HG03139 (cell line): ENCODE results near the gene GNG12.
"Not testable (repeated sequence)": the region's sequence is repeated elsewhere in the genome, so short reads cannot be mapped to it uniquely, and the experiment has no call there.

Source experiments
- ATAC-seq: cut with Tn5 transposase; IDR thresholded peaks from one replicate; pipeline ENCODE4 v1.9.1; 2021; ENCODE audit not compliant: unreplicated experiment

The GNG12 gene

DNA sequence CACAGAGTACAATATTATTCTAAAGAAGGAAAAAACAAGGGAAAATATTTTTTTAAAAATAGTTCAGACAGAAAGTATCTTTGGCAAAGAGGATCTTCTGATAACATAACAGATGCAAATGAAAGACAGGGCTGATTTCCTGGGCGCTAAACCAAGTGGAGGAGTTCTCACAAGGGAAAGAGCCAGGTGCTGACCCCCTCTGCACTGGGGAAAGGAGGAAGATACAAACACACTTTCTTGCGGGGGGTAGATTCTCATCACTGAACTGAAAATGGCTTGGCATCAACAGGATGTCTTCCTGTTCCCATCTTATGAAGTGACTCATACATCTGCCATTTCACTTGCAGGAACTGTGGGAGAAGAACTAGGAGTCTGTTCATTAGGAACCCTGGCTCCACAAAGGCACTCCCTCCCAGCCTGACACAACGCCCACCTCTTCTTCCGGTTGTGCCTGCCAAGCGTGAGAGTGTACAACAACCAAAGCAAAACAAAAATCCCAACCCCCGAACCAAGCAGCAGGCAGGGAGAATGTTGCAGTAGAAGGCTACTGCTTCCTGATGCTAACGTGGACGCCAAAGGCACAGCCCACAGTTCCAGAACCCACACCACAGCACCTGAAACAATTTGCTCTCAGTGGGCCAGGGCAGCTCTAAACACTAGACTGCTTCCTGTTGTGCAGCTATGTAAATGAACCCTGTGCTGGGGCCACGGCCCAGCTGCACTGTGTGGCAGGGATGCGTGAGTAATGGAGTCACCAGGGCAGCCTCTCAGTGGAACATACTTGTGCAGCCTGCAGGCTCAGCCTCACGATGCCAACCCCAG, 97.2 kb downstream of the GNG12 start:
- ATAC-seq, result peak; percentile 92

DNA sequence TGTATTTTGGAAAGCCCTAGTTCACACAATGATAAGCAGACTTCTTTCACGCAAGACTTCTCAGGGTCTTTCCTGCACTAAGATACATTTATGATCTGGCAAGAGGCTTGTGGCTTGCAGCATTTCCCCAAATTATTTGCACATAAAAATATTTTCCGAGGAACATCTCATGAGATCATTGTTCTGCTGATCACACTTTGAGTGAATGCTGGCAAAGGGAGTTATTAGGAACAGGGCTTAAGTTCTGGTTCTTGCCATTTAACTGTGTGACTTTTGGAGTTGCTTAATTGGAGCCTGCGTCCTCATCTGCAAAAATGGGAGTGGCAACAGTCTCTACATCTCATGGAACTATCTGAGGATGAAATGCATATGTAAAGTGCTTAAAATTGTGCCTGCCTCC, 98.1 kb downstream of the GNG12 start:
- no peak for ATAC-seq

GRCh38 chr1:67734323-67734690, 99.0 kb downstream of the GNG12 start:
- ATAC-seq, result no peak

GRCh38 chr1:67733681-67734322, 99.5 kb downstream of the GNG12 start:
- no peak for ATAC-seq

GRCh38 chr1:67732750-67733151, 100.5 kb downstream of the GNG12 start:
- peak; percentile 34 for ATAC-seq

GRCh38 chr1:67731322-67731721, 101.9 kb downstream of the GNG12 start:
- no peak for ATAC-seq

- ATAC-seq, result not testable (repeated sequence)
Measured at GRCh38 chr1:67730312-67730711, 103.0 kb downstream of the GNG12 start.

DNA sequence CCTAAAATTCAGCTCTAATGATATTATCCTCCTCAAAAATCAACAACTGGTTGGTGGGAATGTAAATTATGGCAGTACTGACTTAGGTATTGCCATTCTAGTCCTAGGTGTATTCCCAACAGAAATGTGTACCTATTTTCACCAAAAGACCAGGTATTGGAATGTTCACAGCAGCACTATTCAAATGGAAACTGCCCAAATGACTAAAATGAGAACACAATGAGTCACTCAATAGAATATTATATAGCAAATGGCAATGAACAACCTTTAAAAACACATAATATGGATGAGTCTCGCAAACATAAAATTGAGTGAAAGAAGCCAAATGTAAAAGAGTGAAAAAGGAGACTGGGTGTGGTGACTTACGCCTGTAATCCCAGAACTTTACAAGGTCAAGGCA, 103.4 kb downstream of the GNG12 start:
- no peak for ATAC-seq

DNA sequence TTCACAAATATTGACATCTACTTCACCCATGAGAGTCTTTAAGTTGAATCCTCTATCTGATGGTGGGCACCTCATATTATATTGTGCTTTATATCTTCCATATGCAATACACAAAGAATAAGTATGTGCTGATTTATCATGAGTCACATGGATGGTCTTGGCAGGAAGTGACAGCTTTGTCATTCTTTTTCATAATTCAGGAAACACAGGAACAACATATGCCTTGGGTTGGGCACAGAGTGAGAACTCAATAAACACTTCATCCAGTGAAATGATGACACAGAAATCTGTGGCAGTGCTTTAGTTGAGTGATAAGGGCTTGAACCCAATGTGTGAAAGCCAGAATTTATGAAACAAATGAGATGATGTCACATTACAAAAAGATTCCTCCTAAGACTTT, 107.0 kb downstream of the GNG12 start:
- ATAC-seq, result no peak

DNA sequence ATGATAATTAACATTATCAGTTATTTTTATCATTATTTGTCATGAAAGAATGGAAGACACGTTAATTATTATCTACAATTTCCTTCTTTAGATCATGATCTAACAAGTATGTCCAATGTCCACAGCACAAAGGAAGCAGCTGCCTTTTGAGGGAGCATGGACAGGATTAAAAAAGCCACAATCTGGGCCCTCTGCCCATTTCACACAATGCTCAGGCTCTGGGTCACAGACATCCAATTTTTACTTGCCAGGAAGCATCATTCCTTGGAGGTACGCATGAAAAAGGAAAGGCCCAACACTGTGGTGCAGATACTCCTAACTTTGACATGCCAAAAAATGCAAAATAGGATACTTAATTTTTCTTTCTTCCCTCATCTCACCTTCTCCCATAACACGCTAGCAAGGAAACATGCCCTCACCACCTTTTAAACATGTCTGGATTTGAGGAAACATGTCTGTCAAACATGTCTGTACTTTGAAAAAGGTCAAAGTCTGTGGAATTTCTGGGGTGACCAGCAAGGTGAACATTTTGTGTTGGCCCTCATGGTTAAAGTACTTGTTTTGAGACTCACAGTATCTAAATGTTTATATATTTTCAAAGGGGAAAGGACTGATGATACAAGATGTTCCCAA, 108.2 kb downstream of the GNG12 start:
- no peak for ATAC-seq

GRCh38 chr1:67723620-67724019, 109.6 kb downstream of the GNG12 start:
- ATAC-seq, result peak; percentile 48

- no peak for ATAC-seq
Measured at GRCh38 chr1:67723126-67723525, 110.1 kb downstream of the GNG12 start.

DNA sequence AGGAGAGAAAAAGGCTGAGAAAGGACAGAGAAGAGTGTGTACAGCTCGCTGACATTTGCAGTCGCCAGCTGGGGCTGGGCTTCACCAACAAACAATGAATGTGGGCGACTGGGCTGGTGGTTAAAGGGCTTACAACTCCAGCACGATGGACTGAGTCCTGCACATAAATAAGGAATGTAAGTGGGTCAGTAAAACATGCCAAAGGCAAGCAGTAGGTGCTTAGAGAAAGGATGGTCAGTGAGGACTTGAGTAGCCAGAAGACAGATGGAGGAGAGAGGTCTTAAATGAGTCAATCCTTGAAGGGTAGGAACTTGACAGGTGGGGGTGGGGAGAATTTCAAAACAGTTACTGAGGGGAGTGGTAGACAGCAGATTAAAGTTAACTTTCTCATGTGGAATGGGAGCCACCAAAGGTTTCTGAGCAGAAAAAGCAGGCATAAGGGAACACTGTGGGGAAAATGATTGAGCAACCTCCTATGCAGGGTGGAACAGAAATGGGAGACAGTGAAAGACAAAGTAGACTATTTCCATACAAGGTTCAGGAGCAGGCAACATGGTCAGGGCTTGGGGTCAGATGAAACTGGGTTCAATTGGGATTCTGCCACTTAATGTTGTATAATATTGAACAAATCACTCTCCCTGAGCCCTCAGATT, 110.8 kb downstream of the GNG12 start:
- no peak for ATAC-seq

GRCh38 chr1:67721650-67722291, 111.5 kb downstream of the GNG12 start:
- ATAC-seq, result no peak

DNA sequence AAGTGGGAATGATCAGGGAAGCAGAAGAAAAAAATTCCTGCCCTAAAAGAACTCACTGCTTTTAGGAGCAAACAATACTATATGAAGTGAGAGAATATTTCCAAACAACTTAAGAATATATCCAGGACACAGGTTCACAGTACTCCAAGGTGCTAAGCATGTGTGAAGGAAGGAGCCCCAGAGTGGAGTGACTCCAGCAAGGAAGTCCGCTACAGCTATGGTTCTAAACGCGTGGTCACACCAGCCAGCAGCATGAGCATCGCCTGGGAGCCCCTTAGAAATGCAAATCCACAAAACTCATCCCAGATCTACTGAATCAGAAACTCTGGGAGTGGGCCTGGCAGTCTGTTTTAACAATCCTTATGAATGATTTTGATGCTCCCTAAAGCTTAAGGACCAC, 112.2 kb downstream of the GNG12 start:
- ATAC-seq, result no peak

DNA sequence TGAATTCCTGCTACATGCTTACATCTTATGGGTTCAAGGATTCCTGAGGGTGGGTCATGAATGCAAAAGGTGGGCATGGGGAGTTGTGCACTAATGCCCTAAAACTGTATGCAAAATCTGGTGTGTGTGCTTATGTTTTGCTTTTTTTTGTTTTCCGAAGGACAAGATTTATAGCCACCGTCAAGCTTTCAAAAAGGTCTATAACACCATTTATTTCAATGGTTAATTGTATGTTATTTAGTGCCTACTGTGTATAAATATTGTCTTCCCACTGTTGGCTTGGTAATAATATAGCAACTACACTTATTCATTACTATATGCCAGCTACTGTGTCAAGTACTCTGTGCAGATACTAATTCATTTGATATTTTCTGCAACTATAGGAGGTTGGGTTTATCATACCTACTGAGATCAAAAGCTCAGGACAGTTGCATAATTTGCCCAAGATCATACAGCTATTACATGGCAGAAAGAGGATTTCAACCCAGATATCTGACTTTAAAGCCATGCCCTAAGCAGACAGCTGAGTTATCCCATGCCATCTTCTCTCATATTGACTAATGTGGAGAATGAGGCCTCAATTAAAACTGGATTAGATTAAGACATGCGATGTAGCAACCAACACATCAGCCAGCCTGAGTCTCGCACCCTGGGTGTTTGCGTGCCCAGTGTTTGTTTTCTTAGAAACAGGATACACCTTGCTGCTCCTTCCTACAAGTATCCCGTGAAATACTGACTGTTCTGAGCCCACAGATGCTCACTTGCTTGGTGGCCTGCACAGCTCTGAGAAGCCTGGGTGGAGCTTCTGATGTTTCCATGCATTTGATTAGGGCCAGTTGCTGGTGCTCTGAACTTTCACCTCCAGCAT, 113.7 kb downstream of the GNG12 start:
- ATAC-seq, result no peak

- ATAC-seq, result no peak
Measured at GRCh38 chr1:67717876-67718275, 115.4 kb downstream of the GNG12 start.

- ATAC-seq, result no peak
Measured at GRCh38 chr1:67716800-67717199, 116.5 kb downstream of the GNG12 start.

DNA sequence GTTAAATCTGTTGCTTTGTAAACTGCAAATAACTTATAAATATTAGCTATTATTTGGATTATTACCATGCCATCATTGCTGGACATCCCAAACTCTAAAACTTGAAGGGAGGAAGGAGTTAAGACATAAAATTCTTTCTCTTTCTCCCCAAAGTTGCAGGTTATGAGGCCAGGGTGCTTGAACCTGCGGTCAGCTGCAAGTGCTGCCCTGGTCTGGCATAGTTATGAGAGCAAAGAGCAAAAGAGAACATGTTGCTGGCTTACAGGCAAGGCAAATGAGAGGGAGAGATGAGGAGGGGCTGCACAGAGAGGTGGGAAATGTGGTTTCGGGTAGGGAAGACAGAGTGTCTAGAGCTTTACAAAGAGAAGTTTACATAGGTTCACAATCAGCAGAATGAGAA, 117.4 kb downstream of the GNG12 start:
- ATAC-seq, result no peak
